LNCaP clone FGC (cell line): Measurements from ENCODE around the gene PRKD3.

Experiments
- DNase-seq: peaks from one replicate; pipeline ENCODE4 v3.0.0-alpha.2; 2011; ENCODE audit warnings: low read depth
- H3K4me3 ChIP-seq: 2 replicates; pipeline ENCODE4 v1.5.1; 2011; ENCODE audit warnings: mild to moderate bottlenecking, low read depth, low read length, control low read depth
- CTCF ChIP-seq: IDR thresholded peaks from 2 replicates; pipeline ENCODE4 v1.5.1; 2012; ENCODE audit warnings: mild to moderate bottlenecking; ENCODE audit not compliant: control insufficient read depth, insufficient read depth; ENCODE audit errors: extremely low read depth

PRKD3 gene

GRCh38 chr2:37355735-37356134 is 31.1 kb upstream of the PRKD3 start:
- no peak for DNase-seq
- no peak overlapping the region for H3K4me3 ChIP-seq
- TF ChIP-seq CTCF, result no peak

DNA sequence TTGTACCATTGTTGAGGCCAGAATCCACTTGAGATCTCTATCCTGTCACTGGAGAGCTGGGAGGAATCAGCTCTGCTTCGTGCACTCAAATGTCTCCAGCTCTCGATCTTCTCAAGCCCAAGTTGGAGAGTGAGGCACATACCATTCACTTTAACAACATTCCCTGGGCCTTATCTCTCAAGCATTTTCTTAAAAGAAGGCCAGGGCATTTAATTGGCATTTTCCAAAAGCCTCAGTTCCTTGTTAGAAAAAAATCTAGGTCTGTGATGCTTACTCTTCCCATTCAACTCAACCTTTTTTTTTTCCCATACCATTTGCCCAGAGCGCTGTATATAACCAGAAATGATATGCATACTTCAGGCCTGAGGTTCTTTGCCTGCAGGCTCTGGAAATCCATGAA is 29.9 kb upstream of the PRKD3 start:
- DNase-seq, result no peak
- TF ChIP-seq CTCF, result no peak
- no peak overlapping the region for H3K4me3 ChIP-seq

GRCh38 chr2:37350034-37350433 is 25.4 kb upstream of the PRKD3 start:
- TF ChIP-seq CTCF, result no peak
- DNase-seq, result no peak
- no peak overlapping the region for H3K4me3 ChIP-seq

DNA sequence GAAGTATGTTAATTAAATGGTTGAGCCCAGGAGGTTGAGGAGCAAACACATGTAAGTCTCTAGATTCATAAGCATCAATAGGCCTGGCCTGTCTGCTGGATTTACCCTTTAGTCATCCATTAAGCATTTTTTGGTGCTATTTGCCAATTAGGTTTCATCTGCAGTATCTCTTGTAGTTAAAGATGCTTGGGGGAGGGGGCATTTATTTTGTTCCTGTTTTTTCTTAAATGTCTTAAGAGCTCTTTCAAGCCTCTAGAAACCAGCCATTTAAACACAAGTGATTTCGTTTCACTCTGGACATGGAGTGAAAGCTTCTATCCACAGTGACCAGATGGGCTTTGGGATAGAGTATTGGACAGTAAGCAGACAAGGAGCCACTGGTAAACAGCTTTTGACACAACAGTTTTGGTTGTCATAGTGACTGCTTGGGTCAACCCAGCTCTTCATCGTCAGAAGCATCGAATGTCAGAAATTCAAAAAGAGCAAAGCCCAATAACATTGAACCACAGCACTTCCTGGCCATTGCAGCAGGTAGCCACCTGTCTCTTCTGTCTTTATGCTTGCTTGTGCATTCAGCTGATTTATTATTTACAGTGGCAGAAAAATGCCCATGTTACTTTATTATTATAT is 24.7 kb upstream of the PRKD3 start:
- TF ChIP-seq CTCF, result no peak
- H3K4me3 ChIP-seq, result no peak overlapping the region
- DNase-seq, result no peak

DNA sequence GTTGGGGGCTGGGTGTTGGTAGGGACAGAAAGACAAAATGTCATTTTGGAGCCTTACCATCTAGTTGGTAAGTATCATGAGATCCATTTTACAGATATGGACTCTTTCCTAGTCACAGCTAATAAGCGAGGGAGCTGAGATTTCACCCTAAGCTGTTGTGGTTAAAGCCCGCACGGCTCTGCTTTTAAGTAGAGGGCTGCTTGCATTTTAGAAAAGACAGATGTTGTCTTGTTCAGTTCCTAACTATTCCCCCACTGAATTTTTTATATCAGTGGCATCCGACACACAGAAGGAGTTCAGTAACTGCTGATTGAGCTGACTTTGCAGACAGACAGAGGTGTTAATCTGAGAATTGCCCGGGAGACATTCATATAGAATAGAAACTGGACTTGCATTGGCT is 23.5 kb upstream of the PRKD3 start:
- no peak for TF ChIP-seq CTCF
- DNase-seq, result no peak
- H3K4me3 ChIP-seq, result no peak overlapping the region

GRCh38 chr2:37344453-37345361 is 20.1 kb upstream of the PRKD3 start, which contains the start of gene QPCT:
QPCT (plus strand) TSS chr2:37344630; CDS start chr2:37344732, 102 bp downstream.
- H3K4me3 ChIP-seq, result no peak within 1 kb of the TSS
- TF ChIP-seq CTCF, result no peak
- no peak for DNase-seq
